B cell (primary cell): ENCODE measurements around the gene ZMAT5. TPM values are rescaled to one million over a fixed set of nuclear protein-coding genes. Genes with fewer than 3 reads are reported as not detected.

ENCODE experiments used
- ATAC-seq: fragments of 200-7000 bp; cut with Tn5 transposase; one replicate; pipeline ENCODE4 v1.10.0; 2021; ENCODE audit warnings: low read depth, mild to moderate bottlenecking, moderate number of reproducible peaks, moderate library complexity
- CTCF ChIA-PET: fragments of 350-600 bp; sonication (Branson Sonifier 250); formaldehyde crosslinking; loops from one replicate; lab custom pipeline; 2021; ENCODE audit warnings: antibody characterized with exemption, inconsistent platforms; lab: Charles Lee
- POLR2A ChIA-PET: fragments of 350-600 bp; sonication (Branson Sonifier 250); formaldehyde crosslinking; loops from one replicate; lab custom pipeline; 2021; ENCODE audit warnings: antibody characterized with exemption; lab: Charles Lee
- DNase-seq: peaks from one replicate; pipeline ENCODE4 v3.0.0; 2013
- H2AFZ ChIP-seq: 2 replicates; pipeline ENCODE4 v1.6.1; 2012; ENCODE audit warnings: mild to moderate bottlenecking, low read depth, low read length; ENCODE audit not compliant: insufficient read depth, poor library complexity, severe bottlenecking
- H3K27ac ChIP-seq, 2 donors: 1 replicate in 1 of 2; 2 replicates in 1 of 2; pipeline ENCODE4 v1.5.1; 2012 to 2013; ENCODE audit warnings: low read length in 2 of 2, mild to moderate bottlenecking in 2 of 2, moderate library complexity in 1 of 2
- H3K27me3 ChIP-seq, 4 experiments: fragments of 200-600 bp in 1 of 4; sonication (generic) in 1 of 4; replicated peaks in 1 of 4; 1 replicate in 2 of 4; 2 replicates in 2 of 4; pipeline versions ENCODE4 v1.6.1 to v1.7.0; 2013 to 2016; ENCODE audit warnings: low read length in 3 of 4, mild to moderate bottlenecking in 2 of 4, mixed read lengths in 1 of 4, moderate library complexity in 1 of 4; ENCODE audit not compliant: insufficient read depth in 4 of 4, control insufficient read depth in 3 of 4; ENCODE audit errors: control extremely low read depth in 1 of 4
- H3K36me3 ChIP-seq, 2 experiments: replicated peaks in 1 of 2; 1 replicate in 1 of 2; 2 replicates in 1 of 2; pipeline versions ENCODE4 v1.6.1 to v1.7.1; 2013; ENCODE audit warnings: low read length in 1 of 2; ENCODE audit not compliant: insufficient read depth in 2 of 2, control insufficient read depth in 1 of 2; ENCODE audit errors: control extremely low read depth in 1 of 2, extremely low read depth in 1 of 2
- H3K4me1 ChIP-seq, 2 donors: fragments of 200-600 bp in 1 of 2; sonication (generic) in 1 of 2; 1 replicate in 1 of 2; 2 replicates in 1 of 2; pipeline versions ENCODE4 v1.5.1 to v1.6.1; 2013 to 2017; ENCODE audit warnings: low read length in 2 of 2; ENCODE audit not compliant: control insufficient read depth in 2 of 2, insufficient read depth in 2 of 2
- H3K4me2 ChIP-seq: replicated peaks from 2 replicates; pipeline ENCODE3; 2012; ENCODE audit warnings: mild to moderate bottlenecking, low read depth, low read length; ENCODE audit not compliant: poor library complexity, severe bottlenecking
- H3K4me3 ChIP-seq, 5 experiments: fragments of 200-600 bp in 1 of 5; sonication (generic) in 1 of 5; 1 replicate in 3 of 5; 2 replicates in 2 of 5; pipeline versions ENCODE4 v1.5.1 to v1.7.0; 2011 to 2016; ENCODE audit warnings: low read length in 4 of 5, mild to moderate bottlenecking in 4 of 5, low read depth in 2 of 5, control low read depth in 1 of 5, moderate library complexity in 1 of 5; ENCODE audit not compliant: insufficient read depth in 1 of 5; ENCODE audit errors: control extremely low read depth in 1 of 5, extremely low read depth in 1 of 5
- H3K79me2 ChIP-seq: fragments of 200-600 bp; sonication (generic); one replicate; pipeline ENCODE4 v1.6.0; 2016; ENCODE audit warnings: low read length; ENCODE audit not compliant: control insufficient read depth, insufficient read depth
- H3K9ac ChIP-seq: fragments of 200-600 bp; sonication (generic); 2 replicates; pipeline ENCODE4 v1.6.1; 2017; ENCODE audit warnings: mild to moderate bottlenecking, low read length, moderate library complexity
- H3K9me3 ChIP-seq, 3 donors: one replicate each; pipeline versions ENCODE4 v1.6.1 to v1.7.1; 2013; ENCODE audit warnings: low read length in 2 of 3; ENCODE audit not compliant: control insufficient read depth in 2 of 3, insufficient read depth in 1 of 3; ENCODE audit errors: control extremely low read depth in 1 of 3
- H4K20me1 ChIP-seq: 2 replicates; pipeline ENCODE4 v1.6.0; 2012; ENCODE audit warnings: mild to moderate bottlenecking, low read length; ENCODE audit not compliant: insufficient read depth, control insufficient read depth, poor library complexity, severe bottlenecking
- H3K27ac Mint-ChIP-seq: one replicate; pipeline ENCODE4 v1.8.0; 2021; ENCODE audit warnings: mixed read lengths
- H3K27me3 Mint-ChIP-seq: one replicate; pipeline ENCODE4 v1.8.0; 2021; ENCODE audit warnings: mixed read lengths
- H3K4me1 Mint-ChIP-seq: one replicate; pipeline ENCODE4 v1.8.0; 2021; ENCODE audit warnings: mixed read lengths
- H3K4me3 Mint-ChIP-seq: one replicate; pipeline ENCODE4 v1.8.0; 2021; ENCODE audit warnings: mixed read lengths
- H3K9me3 Mint-ChIP-seq: one replicate; pipeline ENCODE4 v1.8.0; 2022; ENCODE audit warnings: mixed read lengths; ENCODE audit not compliant: insufficient read depth
- EZH2 ChIP-seq: IDR thresholded peaks from 2 replicates; pipeline ENCODE4 v1.6.1; 2012; ENCODE audit warnings: borderline replicate concordance, low read depth, mild to moderate bottlenecking, moderate library complexity, low read length; ENCODE audit not compliant: insufficient read depth, poor library complexity, severe bottlenecking
- WGBS: methylation state at CpG from one replicate; pipeline ENCODE4 v1.1.5; 2013; ENCODE audit warnings: missing lambda C conversion rate; ENCODE audit not compliant: insufficient coverage; 5-methylcytosine and 5-hydroxymethylcytosine counted together
- intact Hi-C: fragments of 100-400 bp; cut with micrococcal nuclease; formaldehyde crosslinking; loops from one replicate; pipeline ENCODE4 v1.10.0; 2022
- polyA plus RNA-seq: library from polyadenylated mRNA; depleted of rRNA; stranded (reverse); fragments of >200 nt; gene quantifications from 2 replicates; pipeline ENCODE4 v1.2.3, GENCODE V29; 2012
- total RNA-seq, 2 donors: library from RNA; stranded (reverse); fragments of 120-200 nt in 1 of 2; gene quantifications; 1 replicate in 1 of 2; 2 replicates in 1 of 2; pipeline versions ENCODE4 v1.2.3 to v1.2.4, GENCODE V29; 2013 to 2022
- TF ChIP-seq, protein P1 (sequence below): fragments of 200-600 bp; IDR thresholded peaks from one replicate; pipeline ENCODE4 v1.8.0; 2022; ENCODE audit warnings: antibody characterized with exemption, mild to moderate bottlenecking

The ZMAT5 gene
- total and polyA plus RNA-seq, 2 donors (not counting 1 experiment from before 2014, with no cell fraction given) = 17.8 to 26.3 TPM

DNA sequence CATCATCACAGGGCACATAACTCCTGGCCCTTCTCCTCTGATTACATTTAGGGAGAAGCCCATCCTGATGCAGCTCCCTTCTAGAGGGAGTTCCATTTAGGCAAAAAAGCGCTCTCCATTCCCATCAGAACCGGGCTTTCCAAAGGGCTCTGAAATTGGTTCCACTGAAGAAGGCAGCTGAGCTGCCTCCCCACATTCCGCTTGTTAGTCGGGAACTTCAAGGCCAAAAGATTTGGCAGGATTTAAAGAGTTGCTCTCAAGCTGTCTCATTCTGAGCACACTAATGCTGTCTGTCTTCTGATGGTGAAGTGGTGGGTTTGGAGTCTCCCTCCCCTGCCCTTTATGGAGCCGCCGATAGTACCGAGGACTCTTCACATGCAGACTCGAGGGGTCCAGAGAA lies 73.6 kb downstream of the ZMAT5 start:
- H3K9me3 Mint-ChIP-seq = no peaks in the 10 kb centered on the region
- DNase-seq (no peak), ATAC-seq (no peak)
- H3K27ac Mint-ChIP-seq = no peak overlapping the region
- no peaks in the 10 kb centered on the region for H3K4me1 Mint-ChIP-seq
- no peaks in the 10 kb centered on the region for H4K20me1 ChIP-seq
- H2AFZ ChIP-seq = no peak overlapping the region
- no peak overlapping the region for H3K4me3 ChIP-seq
- H3K79me2 ChIP-seq = no peaks in the 10 kb centered on the region
- H3K27me3 ChIP-seq = no peaks in the 10 kb centered on the region
- H3K4me2 ChIP-seq = no peak overlapping the region
- H3K9ac ChIP-seq = no peak overlapping the region
- ChIA-PET POLR2A (no interaction called here), CTCF (interaction anchor here (1.0 kb wide), 1 partner anchor 313 kb away, joined by 3 read pairs; no protein-coding TSS in a partner anchor)
- no peaks in the 10 kb centered on the region for H3K27me3 Mint-ChIP-seq
- H3K4me3 Mint-ChIP-seq = no peak overlapping the region
- H3K27ac ChIP-seq = no peak overlapping the region
- intact Hi-C loops = no loop called here
- H3K36me3 ChIP-seq = peaks cover 0 to 37% of the 10 kb centered on the region in 2 experiments
- WGBS = 96% methylated on average over 8 of the region's 8 CpGs
- no peaks in the 10 kb centered on the region for H3K9me3 ChIP-seq
- TF ChIP-seq, protein P1, sequence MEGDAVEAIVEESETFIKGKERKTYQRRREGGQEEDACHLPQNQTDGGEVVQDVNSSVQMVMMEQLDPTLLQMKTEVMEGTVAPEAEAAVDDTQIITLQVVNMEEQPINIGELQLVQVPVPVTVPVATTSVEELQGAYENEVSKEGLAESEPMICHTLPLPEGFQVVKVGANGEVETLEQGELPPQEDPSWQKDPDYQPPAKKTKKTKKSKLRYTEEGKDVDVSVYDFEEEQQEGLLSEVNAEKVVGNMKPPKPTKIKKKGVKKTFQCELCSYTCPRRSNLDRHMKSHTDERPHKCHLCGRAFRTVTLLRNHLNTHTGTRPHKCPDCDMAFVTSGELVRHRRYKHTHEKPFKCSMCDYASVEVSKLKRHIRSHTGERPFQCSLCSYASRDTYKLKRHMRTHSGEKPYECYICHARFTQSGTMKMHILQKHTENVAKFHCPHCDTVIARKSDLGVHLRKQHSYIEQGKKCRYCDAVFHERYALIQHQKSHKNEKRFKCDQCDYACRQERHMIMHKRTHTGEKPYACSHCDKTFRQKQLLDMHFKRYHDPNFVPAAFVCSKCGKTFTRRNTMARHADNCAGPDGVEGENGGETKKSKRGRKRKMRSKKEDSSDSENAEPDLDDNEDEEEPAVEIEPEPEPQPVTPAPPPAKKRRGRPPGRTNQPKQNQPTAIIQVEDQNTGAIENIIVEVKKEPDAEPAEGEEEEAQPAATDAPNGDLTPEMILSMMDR = no peak
- TF ChIP-seq EZH2 = no peak
- no peaks in the 10 kb centered on the region for H3K4me1 ChIP-seq

GRCh38 chr22:29692327-29692640 lies 74.5 kb downstream of the ZMAT5 start:
- Histone ChIP-seq H3K79me2 (no peaks in the 10 kb centered on the region), H3K27me3 (no peaks in the 10 kb centered on the region), H3K27ac (no peak overlapping the region), H4K20me1 (no peaks in the 10 kb centered on the region), H3K36me3 (peaks cover 0 to 39% of the 10 kb centered on the region in 2 experiments), H3K9me3 (no peaks in the 10 kb centered on the region), H3K4me2 (no peak overlapping the region), H2AFZ (no peak overlapping the region), H3K9ac (no peak overlapping the region), H3K4me3 (no peak overlapping the region), H3K4me1 (no peaks in the 10 kb centered on the region)
- Mint-ChIP-seq H3K9me3 (no peaks in the 10 kb centered on the region), H3K27me3 (no peaks in the 10 kb centered on the region), H3K4me3 (no peak overlapping the region), H3K27ac (no peak overlapping the region), H3K4me1 (no peaks in the 10 kb centered on the region)
- no peak for ATAC-seq
- POLR2A ChIA-PET = no interaction called here
- no peak for DNase-seq
- CTCF ChIA-PET = interaction anchor here (5.5 kb wide), 1 partner anchor 313 kb away, joined by 40 read pairs; no protein-coding TSS in a partner anchor
- TF ChIP-seq, protein P1 = no peak
- no peak for TF ChIP-seq EZH2
- intact Hi-C loops = no loop called here
- WGBS = 69% methylated on average over 3 of the region's 4 CpGs
